GM21723 (cell line): ENCODE measurements around the gene TEX35.
"Not testable (repeated sequence)": the region's sequence is repeated elsewhere in the genome, so short reads cannot be mapped to it uniquely, and the experiment has no call there.

ENCODE experiments used
- ATAC-seq: cut with Tn5 transposase; IDR thresholded peaks from one replicate; pipeline ENCODE4 v1.9.1; 2021; ENCODE audit warnings: mild to moderate bottlenecking, moderate library complexity; ENCODE audit not compliant: unreplicated experiment

The TEX35 gene

GRCh38 chr1:178493301-178493741 is 19.6 kb upstream of the TEX35 start:
- no peak for ATAC-seq

- ATAC-seq, result no peak
Observed at GRCh38 chr1:178494569-178494971, 18.3 kb upstream of the TEX35 start.

GRCh38 chr1:178495158-178495557 is 17.8 kb upstream of the TEX35 start:
- ATAC-seq, result no peak

- ATAC-seq, result no peak
Observed at GRCh38 chr1:178495741-178496409, 17.0 kb upstream of the TEX35 start.

GRCh38 chr1:178496410-178497135 is 16.3 kb upstream of the TEX35 start, which contains the start of gene CLEC20A:
Gene CLEC20A (minus strand): TSS chr1:178496964. CDS start chr1:178496939, 25 bp downstream.
- no peak for ATAC-seq

GRCh38 chr1:178497903-178498478 is 14.9 kb upstream of the TEX35 start:
- ATAC-seq, result no peak

- ATAC-seq, result no peak
Observed at GRCh38 chr1:178498896-178499675, 13.8 kb upstream of the TEX35 start.

GRCh38 chr1:178500091-178500770 is 12.7 kb upstream of the TEX35 start:
- ATAC-seq, result no peak

GRCh38 chr1:178500936-178501554 is 11.9 kb upstream of the TEX35 start:
- no peak for ATAC-seq

- peak; percentile 90 for ATAC-seq
Observed at GRCh38 chr1:178501705-178502329, 11.1 kb upstream of the TEX35 start.

- ATAC-seq, result no peak
Observed at GRCh38 chr1:178502330-178502714, 10.6 kb upstream of the TEX35 start.

- ATAC-seq, result no peak
Observed at GRCh38 chr1:178502856-178503255, 10.1 kb upstream of the TEX35 start.

GRCh38 chr1:178503316-178503715 is 9.6 kb upstream of the TEX35 start:
- not testable (repeated sequence) for ATAC-seq

- no peak for ATAC-seq
Observed at GRCh38 chr1:178503849-178504248, 9.1 kb upstream of the TEX35 start.

- no peak for ATAC-seq
Observed at GRCh38 chr1:178504286-178504685, 8.6 kb upstream of the TEX35 start.

- no peak for ATAC-seq
Observed at GRCh38 chr1:178506177-178506576, 6.7 kb upstream of the TEX35 start.

GRCh38 chr1:178506669-178507068 is 6.2 kb upstream of the TEX35 start:
- ATAC-seq, result no peak

GRCh38 chr1:178509414-178510007 is 3.4 kb upstream of the TEX35 start:
- ATAC-seq, result no peak

- ATAC-seq, result no peak
Observed at GRCh38 chr1:178510155-178510554, 2.8 kb upstream of the TEX35 start.
